Measurements from ENCODE around the gene GRIN2A.

GRIN2A gene

DNA sequence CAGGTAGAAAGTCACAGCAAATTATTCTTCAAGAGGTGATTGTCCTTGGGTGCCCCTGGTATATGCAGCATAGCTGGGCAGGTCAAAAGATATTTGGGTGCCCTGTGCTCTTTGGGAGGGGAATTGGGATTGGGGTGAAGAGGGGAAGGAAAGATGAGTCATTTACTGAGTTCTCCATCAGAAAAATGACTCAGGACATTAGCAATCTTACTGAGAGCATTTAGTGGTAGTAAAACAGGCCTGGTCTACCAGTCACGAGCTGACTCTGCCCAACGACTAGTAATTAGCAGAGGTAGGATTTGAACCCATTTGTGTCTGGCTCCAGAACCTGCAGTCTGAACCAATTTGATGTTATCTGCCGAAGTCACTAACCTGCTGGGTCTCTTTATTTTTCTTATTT is 6.0 kb upstream of the GRIN2A start:
- Histone ChIP-seq H3K9ac (ENCODE audit: low read length) (no peak overlapping the region), H4K8ac (ENCODE audit: low read length) (no peak overlapping the region), H3K14ac (ENCODE audit: low read length in 2 of 2) (no peak overlapping the region), H3K4me2 (ENCODE audit: low read length, poor library complexity, severe bottlenecking) (no peak overlapping the region), H3K27me3 (ENCODE audit: control insufficient read depth in 1 of 2, insufficient read depth in 1 of 2, low read length in 2 of 2) (peaks cover 13% of the 10 kb centered on the region in 2 experiments), H3K27ac (ENCODE audit: low read length, poor library complexity, severe bottlenecking) (no peak overlapping the region), H2BK5ac (ENCODE audit: low read depth, low read length, poor library complexity, severe bottlenecking) (no peak overlapping the region), H3K4me3 (ENCODE audit: insufficient read depth in 1 of 2, low read depth in 1 of 2, low read length in 2 of 2) (no peak overlapping the region), H3K79me1 (replicated peaks; ENCODE audit: low read length, poor library complexity, severe bottlenecking) (no peaks in the 10 kb centered on the region), H3K4me1 (ENCODE audit: control insufficient read depth, insufficient read depth, low read depth, low read length) (peaks cover under 1% of the 10 kb centered on the region), H3K18ac (ENCODE audit: low read depth in 1 of 2, low read length in 2 of 2) (no peak overlapping the region), H2BK120ac (ENCODE audit: low read depth, low read length) (no peak overlapping the region), H3K36me3 (ENCODE audit: control insufficient read depth in 1 of 2, insufficient read depth in 2 of 2, low read depth in 1 of 2, low read length in 2 of 2) (no peaks in the 10 kb centered on the region), H3K23ac (ENCODE audit: low read length in 2 of 2) (no peak overlapping the region), H3K9me3 (ENCODE audit: control insufficient read depth, low read length) (no peaks in the 10 kb centered on the region), H2BK12ac (ENCODE audit: low read length in 2 of 2) (no peak overlapping the region), H4K91ac (ENCODE audit: low read length) (no peak overlapping the region), H2AK5ac (ENCODE audit: low read length, severe bottlenecking) (no peak overlapping the region), H2AFZ (ENCODE audit: low read depth, low read length) (no peak overlapping the region), H2BK15ac (ENCODE audit: low read depth, poor library complexity, severe bottlenecking) (no peak overlapping the region), H3K4ac (ENCODE audit: low read depth in 1 of 2, low read length in 2 of 2) (no peak overlapping the region)
- no peak for DNase-seq
- WGBS = 20% methylated on average over 2 of the region's 3 CpGs

DNA sequence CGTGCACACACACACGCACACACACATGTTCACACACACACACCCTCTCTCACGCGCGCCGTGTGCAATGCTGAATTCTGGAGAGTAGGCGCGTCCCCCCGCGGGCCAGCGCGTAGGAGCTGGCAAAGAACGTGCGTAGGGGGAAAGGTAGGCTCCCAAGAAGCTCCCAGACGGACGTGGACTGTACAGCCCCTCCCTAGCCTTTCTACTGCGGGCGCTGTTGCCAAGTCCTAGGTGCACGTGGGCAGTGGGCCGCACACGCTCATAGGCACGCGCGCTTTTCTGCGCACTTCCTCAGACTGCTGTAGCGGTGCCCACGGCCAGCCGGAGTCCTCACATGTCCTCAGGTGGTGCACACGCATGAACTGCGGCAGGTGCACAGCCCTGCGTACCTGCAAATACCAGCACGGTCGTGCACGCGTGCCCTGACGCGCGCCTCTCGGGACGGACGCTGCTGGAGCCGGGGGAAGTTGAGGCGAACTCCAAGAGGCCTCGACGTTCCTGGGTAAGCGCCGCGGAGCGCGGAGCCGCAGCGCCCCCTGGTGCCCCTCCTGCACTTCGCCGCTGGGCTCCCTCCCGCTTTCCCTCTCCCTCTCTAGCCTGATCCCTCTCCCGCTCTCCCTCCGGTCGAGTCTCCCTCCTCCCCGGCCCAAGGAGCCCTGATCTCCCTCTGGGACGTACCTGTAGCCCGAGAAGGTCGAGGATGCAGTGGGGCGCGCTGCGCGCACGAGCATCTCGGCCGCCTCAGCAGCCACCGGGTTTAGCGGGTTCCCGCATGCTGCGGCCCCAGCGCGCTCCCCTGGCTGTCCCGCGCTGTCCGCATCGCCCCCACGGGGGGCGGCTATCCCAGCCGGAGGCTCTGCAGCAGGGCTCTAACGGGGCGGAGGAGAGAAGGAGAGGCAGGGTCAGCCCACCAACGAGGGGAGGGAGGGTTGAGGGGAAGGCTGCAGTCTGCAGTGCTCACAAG is 749 bp downstream of the GRIN2A start:
- peaks cover 17% of the 10 kb centered on the region for H3K4me1 ChIP-seq (ENCODE audit: control insufficient read depth, insufficient read depth, low read depth, low read length)
- H2AK5ac ChIP-seq (ENCODE audit: low read length, severe bottlenecking) = no peak overlapping the region
- H3K4me3 ChIP-seq (ENCODE audit: insufficient read depth in 1 of 2, low read depth in 1 of 2, low read length in 2 of 2) = peak overlapping the region; percentile 20 to 80
- peak overlapping the region; percentile 75 for H3K9ac ChIP-seq (ENCODE audit: low read length)
- H2BK5ac ChIP-seq (ENCODE audit: low read depth, low read length, poor library complexity, severe bottlenecking) = no peak overlapping the region
- peak overlapping the region in 1 of 2 experiments; percentile 59 for H3K14ac ChIP-seq (ENCODE audit: low read length in 2 of 2)
- H3K27ac ChIP-seq (ENCODE audit: low read length, poor library complexity, severe bottlenecking) = no peak overlapping the region
- DNase-seq = peak; percentile 47
- no peak overlapping the region for H2BK12ac ChIP-seq (ENCODE audit: low read length in 2 of 2)
- no peak overlapping the region for H3K4ac ChIP-seq (ENCODE audit: low read depth in 1 of 2, low read length in 2 of 2)
- H3K79me1 ChIP-seq (replicated peaks; ENCODE audit: low read length, poor library complexity, severe bottlenecking) = no peaks in the 10 kb centered on the region
- peaks cover 0 to 6% of the 10 kb centered on the region in 2 experiments for H3K36me3 ChIP-seq (ENCODE audit: control insufficient read depth in 1 of 2, insufficient read depth in 2 of 2, low read depth in 1 of 2, low read length in 2 of 2)
- peak overlapping the region in 1 of 2 experiments; percentile 46 for H3K23ac ChIP-seq (ENCODE audit: low read length in 2 of 2)
- peaks cover 24 to 42% of the 10 kb centered on the region in 2 experiments for H3K27me3 ChIP-seq (ENCODE audit: control insufficient read depth in 1 of 2, insufficient read depth in 1 of 2, low read length in 2 of 2)
- peak overlapping the region; percentile 12 for H2BK120ac ChIP-seq (ENCODE audit: low read depth, low read length)
- WGBS = 1% methylated on average over 71 of the region's 85 CpGs
- peak overlapping the region; percentile 1 for H3K4me2 ChIP-seq (ENCODE audit: low read length, poor library complexity, severe bottlenecking)
- H2BK15ac ChIP-seq (ENCODE audit: low read depth, poor library complexity, severe bottlenecking) = no peak overlapping the region
- no peak overlapping the region for H4K8ac ChIP-seq (ENCODE audit: low read length)
- no peaks in the 10 kb centered on the region for H3K9me3 ChIP-seq (ENCODE audit: control insufficient read depth, low read length)
- H2AFZ ChIP-seq (ENCODE audit: low read depth, low read length) = no peak overlapping the region
- peak overlapping the region; percentile 58 for H4K91ac ChIP-seq (ENCODE audit: low read length)
- peak overlapping the region in 1 of 2 experiments; percentile 28 for H3K18ac ChIP-seq (ENCODE audit: low read depth in 1 of 2, low read length in 2 of 2)

DNA sequence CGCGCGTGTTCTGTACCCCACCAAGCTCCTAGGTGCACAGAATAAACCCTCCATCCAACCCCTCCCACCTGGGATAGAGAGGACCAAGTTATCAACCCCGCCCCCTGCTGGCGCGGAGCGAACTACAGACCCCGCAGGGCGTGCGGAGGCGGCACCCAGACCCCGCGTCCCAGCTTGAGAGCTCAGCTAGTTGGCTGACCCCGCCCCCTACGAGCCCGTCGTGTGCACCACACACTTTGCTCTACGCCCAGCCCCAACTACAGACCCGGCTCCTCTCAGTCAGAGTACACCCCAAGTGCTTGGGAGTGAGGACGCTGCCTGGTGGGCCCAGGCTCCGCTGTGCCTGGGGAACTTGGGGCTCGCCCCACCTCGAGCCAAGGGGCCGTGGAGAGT is 1.5 kb downstream of the GRIN2A start:
- Histone ChIP-seq H3K9me3 (ENCODE audit: control insufficient read depth, low read length) (no peaks in the 10 kb centered on the region), H2BK15ac (ENCODE audit: low read depth, poor library complexity, severe bottlenecking) (no peak overlapping the region), H3K9ac (ENCODE audit: low read length) (peak overlapping the region; percentile 75), H2BK120ac (ENCODE audit: low read depth, low read length) (no peak overlapping the region), H3K36me3 (ENCODE audit: control insufficient read depth in 1 of 2, insufficient read depth in 2 of 2, low read depth in 1 of 2, low read length in 2 of 2) (peaks cover 0 to 6% of the 10 kb centered on the region in 2 experiments), H3K18ac (ENCODE audit: low read depth in 1 of 2, low read length in 2 of 2) (no peak overlapping the region), H3K23ac (ENCODE audit: low read length in 2 of 2) (no peak overlapping the region), H3K4me3 (ENCODE audit: insufficient read depth in 1 of 2, low read depth in 1 of 2, low read length in 2 of 2) (peak overlapping the region in 1 of 2 experiments; percentile 80), H3K4ac (ENCODE audit: low read depth in 1 of 2, low read length in 2 of 2) (no peak overlapping the region), H4K8ac (ENCODE audit: low read length) (no peak overlapping the region), H3K27me3 (ENCODE audit: control insufficient read depth in 1 of 2, insufficient read depth in 1 of 2, low read length in 2 of 2) (peaks cover 24 to 42% of the 10 kb centered on the region in 2 experiments), H3K27ac (ENCODE audit: low read length, poor library complexity, severe bottlenecking) (no peak overlapping the region), H3K14ac (ENCODE audit: low read length in 2 of 2) (no peak overlapping the region), H3K4me1 (ENCODE audit: control insufficient read depth, insufficient read depth, low read depth, low read length) (peaks cover 17% of the 10 kb centered on the region), H4K91ac (ENCODE audit: low read length) (peak overlapping the region; percentile 46), H2BK12ac (ENCODE audit: low read length in 2 of 2) (no peak overlapping the region), H2AK5ac (ENCODE audit: low read length, severe bottlenecking) (no peak overlapping the region), H3K4me2 (ENCODE audit: low read length, poor library complexity, severe bottlenecking) (no peak overlapping the region), H3K79me1 (replicated peaks; ENCODE audit: low read length, poor library complexity, severe bottlenecking) (no peaks in the 10 kb centered on the region), H2AFZ (ENCODE audit: low read depth, low read length) (no peak overlapping the region), H2BK5ac (ENCODE audit: low read depth, low read length, poor library complexity, severe bottlenecking) (no peak overlapping the region)
- WGBS = 2% methylated on average over 21 of the region's 24 CpGs
- peak; percentile 11 for DNase-seq

DNA sequence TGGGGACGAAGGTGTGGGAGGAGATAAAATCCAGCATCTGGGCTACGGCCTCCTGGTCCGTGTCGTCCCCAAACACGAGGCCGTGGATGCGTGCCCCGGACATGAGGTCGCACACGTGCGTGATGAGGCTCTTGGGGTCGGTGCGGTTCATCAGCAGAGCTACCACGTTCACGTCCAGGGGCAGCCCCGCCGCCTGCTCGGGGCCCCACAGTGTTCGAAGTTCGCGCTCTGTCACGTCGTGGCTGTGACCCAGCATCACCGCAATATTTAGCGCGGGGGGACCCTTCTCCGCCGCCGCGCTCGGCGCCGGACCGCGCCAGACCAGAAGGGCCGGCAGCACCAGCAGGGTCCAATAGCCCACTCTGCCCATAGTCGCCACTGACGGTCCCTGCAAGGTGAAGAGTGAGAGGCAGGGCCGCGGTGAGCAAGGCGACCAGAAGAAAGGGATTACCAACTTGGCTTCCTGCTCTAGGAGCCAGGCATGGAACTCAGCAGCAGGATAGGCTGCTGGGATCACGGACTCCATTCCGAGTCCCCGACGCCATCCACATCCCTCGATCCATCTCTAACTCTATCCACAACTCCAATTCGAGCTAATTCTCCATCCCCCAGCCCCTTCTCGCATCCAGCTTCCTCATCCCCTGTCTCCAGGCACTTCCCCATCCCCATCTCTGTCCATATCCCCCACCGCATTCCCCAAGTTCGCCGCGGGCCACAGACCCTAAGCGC is 2.0 kb downstream of the GRIN2A start:
- WGBS = 77% methylated on average over 53 of the region's 53 CpGs
- H2BK15ac ChIP-seq (ENCODE audit: low read depth, poor library complexity, severe bottlenecking) = no peak overlapping the region
- H3K14ac ChIP-seq (ENCODE audit: low read length in 2 of 2) = no peak overlapping the region
- H2AK5ac ChIP-seq (ENCODE audit: low read length, severe bottlenecking) = no peak overlapping the region
- no peak overlapping the region for H3K18ac ChIP-seq (ENCODE audit: low read depth in 1 of 2, low read length in 2 of 2)
- peak overlapping the region; percentile 75 for H3K9ac ChIP-seq (ENCODE audit: low read length)
- H3K4me3 ChIP-seq (ENCODE audit: insufficient read depth in 1 of 2, low read depth in 1 of 2, low read length in 2 of 2) = peak overlapping the region in 1 of 2 experiments; percentile 80
- no peaks in the 10 kb centered on the region for H3K9me3 ChIP-seq (ENCODE audit: control insufficient read depth, low read length)
- no peak overlapping the region for H3K4me2 ChIP-seq (ENCODE audit: low read length, poor library complexity, severe bottlenecking)
- H3K4ac ChIP-seq (ENCODE audit: low read depth in 1 of 2, low read length in 2 of 2) = no peak overlapping the region
- no peak overlapping the region for H4K8ac ChIP-seq (ENCODE audit: low read length)
- H3K4me1 ChIP-seq (ENCODE audit: control insufficient read depth, insufficient read depth, low read depth, low read length) = peaks cover 17% of the 10 kb centered on the region
- no peak overlapping the region for H2BK120ac ChIP-seq (ENCODE audit: low read depth, low read length)
- H3K79me1 ChIP-seq (replicated peaks; ENCODE audit: low read length, poor library complexity, severe bottlenecking) = no peaks in the 10 kb centered on the region
- no peak overlapping the region for H4K91ac ChIP-seq (ENCODE audit: low read length)
- H3K23ac ChIP-seq (ENCODE audit: low read length in 2 of 2) = no peak overlapping the region
- H2AFZ ChIP-seq (ENCODE audit: low read depth, low read length) = no peak overlapping the region
- peaks cover 0 to 6% of the 10 kb centered on the region in 2 experiments for H3K36me3 ChIP-seq (ENCODE audit: control insufficient read depth in 1 of 2, insufficient read depth in 2 of 2, low read depth in 1 of 2, low read length in 2 of 2)
- H2BK5ac ChIP-seq (ENCODE audit: low read depth, low read length, poor library complexity, severe bottlenecking) = no peak overlapping the region
- H2BK12ac ChIP-seq (ENCODE audit: low read length in 2 of 2) = no peak overlapping the region
- H3K27ac ChIP-seq (ENCODE audit: low read length, poor library complexity, severe bottlenecking) = no peak overlapping the region
- peaks cover 24 to 42% of the 10 kb centered on the region in 2 experiments for H3K27me3 ChIP-seq (ENCODE audit: control insufficient read depth in 1 of 2, insufficient read depth in 1 of 2, low read length in 2 of 2)
- DNase-seq = no peak
